Myocyte (in vitro differentiated cells): ENCODE results near the gene RFC2. TPM values are rescaled to one million over a fixed set of nuclear protein-coding genes. Genes with fewer than 3 reads are reported as not detected.

Source experiments
- DNase-seq: peaks from one replicate; pipeline ENCODE4 v3.0.0-alpha.2; 2012; ENCODE audit warnings: low read depth
- polyA plus RNA-seq: library from polyadenylated mRNA; unstranded; fragments of >200 nt; gene quantifications from one replicate; pipeline ENCODE4 v1.2.1, GENCODE V29; 2012; ENCODE audit warnings: missing spikeins
- total RNA-seq: library from RNA; depleted of rRNA; stranded (reverse); fragments of >200 nt; gene quantifications from 2 replicates; pipeline ENCODE4 v1.2.3, GENCODE V29; 2014

The RFC2 gene
- 12.1 and 13.0 TPM in 2 replicates for total RNA-seq
- polyA plus RNA-seq = 14.4 TPM

GRCh38 chr7:74254129-74254857, at the start of gene RFC2:
TSS of gene RFC2 (minus strand) at chr7:74254399. CDS start at chr7:74254383, 16 bp downstream.
- DNase-seq = peak; percentile 98

- peak; percentile 81 for DNase-seq
These were observed 48.6 kb upstream of the RFC2 start for GRCh38 chr7:74302745-74303221.

- no peak for DNase-seq
These were observed 46.7 kb upstream of the RFC2 start for GRCh38 chr7:74300926-74301325.

- DNase-seq = no peak
These were observed 45.2 kb upstream of the RFC2 start for GRCh38 chr7:74299401-74299800.

- no peak for DNase-seq
These were observed 43.5 kb upstream of the RFC2 start for GRCh38 chr7:74297516-74298233.

GRCh38 chr7:74294191-74294998, 40.2 kb upstream of the RFC2 start:
- DNase-seq = no peak

GRCh38 chr7:74293577-74293908, 39.3 kb upstream of the RFC2 start:
- peak; percentile 40 for DNase-seq

- DNase-seq = no peak
These were observed 38.8 kb upstream of the RFC2 start for GRCh38 chr7:74292757-74293576.

GRCh38 chr7:74291535-74291934, 37.3 kb upstream of the RFC2 start:
- DNase-seq = no peak

GRCh38 chr7:74290981-74291441, 36.8 kb upstream of the RFC2 start:
- no peak for DNase-seq

GRCh38 chr7:74290553-74290950, 36.4 kb upstream of the RFC2 start:
- no peak for DNase-seq

GRCh38 chr7:74289659-74290552, 35.7 kb upstream of the RFC2 start:
- DNase-seq = no peak

GRCh38 chr7:74289018-74289658, 34.9 kb upstream of the RFC2 start, which contains the start of gene CLIP2:
TSS of gene CLIP2 (plus strand) at chr7:74289407. CDS start at chr7:74317547, 28,140 bp downstream.
- DNase-seq = peak; percentile 91

GRCh38 chr7:74288034-74288881, 34.1 kb upstream of the RFC2 start:
- DNase-seq = peak; percentile 94

- no peak for DNase-seq
These were observed 33.3 kb upstream of the RFC2 start for GRCh38 chr7:74287303-74288033.

- no peak for DNase-seq
These were observed 31.9 kb upstream of the RFC2 start for GRCh38 chr7:74286131-74286530.

GRCh38 chr7:74284781-74285259, 30.6 kb upstream of the RFC2 start:
- no peak for DNase-seq
